GM23338 (cell line): ENCODE measurements around the gene TEX51. TPM values are rescaled to one million over a fixed set of nuclear protein-coding genes. Genes with fewer than 3 reads are reported as not detected.

Source experiments
- ATAC-seq: fragments of 200-7000 bp; cut with Tn5 transposase; 3 replicates; pipeline ENCODE4 v1.9.1; 2020
- DNase-seq: peaks from one replicate; pipeline ENCODE4 v3.0.0-alpha.2; 2015; ENCODE audit warnings: low spot score
- H2AFZ ChIP-seq: fragments of 200-600 bp; sonication (generic); 2 replicates; pipeline ENCODE4 v1.8.0; 2016; ENCODE audit warnings: antibody characterized with exemption, mild to moderate bottlenecking, moderate library complexity
- H3F3A ChIP-seq: fragments of 200-600 bp; sonication (generic); replicated peaks from 2 replicates; pipeline ENCODE4 v1.8.0; 2017; ENCODE audit warnings: antibody characterized with exemption, mixed run types, low read depth
- H3K27ac ChIP-seq: fragments of 200-600 bp; sonication (generic); 2 replicates; pipeline ENCODE4 v1.6.1; 2016; ENCODE audit warnings: low read depth
- H3K27me3 ChIP-seq: fragments of 200-600 bp; sonication (generic); 2 replicates; pipeline ENCODE4 v1.8.0; 2016; ENCODE audit warnings: mild to moderate bottlenecking, mixed run types, moderate library complexity; ENCODE audit not compliant: insufficient read depth
- H3K36me3 ChIP-seq: fragments of 200-600 bp; sonication (generic); 2 replicates; pipeline ENCODE4 v1.8.0; 2016; ENCODE audit warnings: mild to moderate bottlenecking; ENCODE audit not compliant: insufficient read depth
- H3K4me1 ChIP-seq: fragments of 200-600 bp; sonication (generic); 2 replicates; pipeline ENCODE4 v1.8.0; 2016; ENCODE audit warnings: mild to moderate bottlenecking, moderate library complexity; ENCODE audit not compliant: insufficient read depth
- H3K4me2 ChIP-seq: fragments of 200-600 bp; sonication (generic); 2 replicates; pipeline ENCODE4 v1.7.1; 2017; ENCODE audit warnings: mixed run types
- H3K4me3 ChIP-seq: fragments of 200-600 bp; sonication (generic); 2 replicates; pipeline ENCODE4 v1.6.1; 2016; ENCODE audit warnings: mixed run types
- H3K79me2 ChIP-seq: fragments of 200-600 bp; sonication (generic); replicated peaks from 2 replicates; pipeline ENCODE4 v1.8.0; 2017; ENCODE audit warnings: mild to moderate bottlenecking; ENCODE audit not compliant: insufficient read depth
- H3K9me2 ChIP-seq: fragments of 200-600 bp; sonication (generic); 2 replicates; pipeline ENCODE4 v1.8.0; 2017; ENCODE audit not compliant: insufficient read depth
- H4K20me1 ChIP-seq: fragments of 200-600 bp; sonication (generic); replicated peaks from 2 replicates; pipeline ENCODE4 v1.8.0; 2017; ENCODE audit warnings: mild to moderate bottlenecking; ENCODE audit not compliant: insufficient read depth
- H3K27ac Mint-ChIP-seq: 2 replicates; pipeline ENCODE4 v1.8.0; 2020; ENCODE audit warnings: inconsistent platforms, mild to moderate bottlenecking, moderate library complexity, mixed read lengths
- H3K27me3 Mint-ChIP-seq: 3 replicates; pipeline ENCODE4 v1.8.0; 2022; ENCODE audit warnings: low read depth, mild to moderate bottlenecking, moderate library complexity, mixed read lengths, inconsistent platforms; ENCODE audit not compliant: insufficient read depth, poor library complexity
- H3K36me3 Mint-ChIP-seq: 3 replicates; pipeline ENCODE4 v1.8.0; 2021; ENCODE audit warnings: low read depth, mild to moderate bottlenecking, inconsistent platforms, moderate library complexity, mixed read lengths
- H3K4me1 Mint-ChIP-seq: 3 replicates; pipeline ENCODE4 v1.8.0; 2020; ENCODE audit warnings: mild to moderate bottlenecking, inconsistent platforms, mixed read lengths
- H3K4me3 Mint-ChIP-seq: 3 replicates; pipeline ENCODE4 v1.8.0; 2021; ENCODE audit warnings: moderate library complexity, mild to moderate bottlenecking, inconsistent platforms, mixed read lengths
- H3K9me3 Mint-ChIP-seq: 3 replicates; pipeline ENCODE4 v1.8.0; 2020; ENCODE audit warnings: moderate library complexity, mild to moderate bottlenecking, inconsistent platforms, mixed read lengths
- CREB1 ChIP-seq: fragments of 250-450 bp; sonication (Bioruptor Pico); IDR thresholded peaks from 2 replicates; pipeline ENCODE4 v1.5.0; 2020; ENCODE audit warnings: low read depth, mild to moderate bottlenecking, moderate library complexity
- CTCF ChIP-seq, 2 experiments: fragments of 200-600 bp in 1 of 2; sonication (generic) in 1 of 2; conservative IDR thresholded peaks; 2 replicates each; pipeline versions ENCODE4 v1.5.1 to v1.6.1; 2016 to 2017; ENCODE audit warnings: antibody characterized with exemption in 2 of 2, low read depth in 2 of 2, mild to moderate bottlenecking in 2 of 2, moderate library complexity in 1 of 2
- ETS1 ChIP-seq: IDR thresholded peaks from 2 replicates; pipeline ENCODE4 v1.6.1; 2016; ENCODE audit warnings: antibody characterized with exemption
- EZH2 ChIP-seq: fragments of 200-600 bp; sonication (generic); IDR thresholded peaks from one replicate; pipeline ENCODE4 v1.8.0; 2017; ENCODE audit warnings: antibody characterized with exemption, mild to moderate bottlenecking, low read depth; ENCODE audit not compliant: unreplicated experiment
- EZH2phosphoT487 ChIP-seq: fragments of 200-600 bp; sonication (generic); IDR thresholded peaks from one replicate; pipeline ENCODE4 v1.8.1; 2018; ENCODE audit warnings: antibody characterized with exemption; ENCODE audit not compliant: unreplicated experiment
- JUNB ChIP-seq: IDR thresholded peaks from one replicate; pipeline ENCODE4 v1.6.1; 2016; ENCODE audit warnings: antibody characterized with exemption; ENCODE audit not compliant: unreplicated experiment
- NANOG ChIP-seq: IDR thresholded peaks from 2 replicates; pipeline ENCODE4 v1.6.1; 2016; ENCODE audit warnings: antibody characterized with exemption, borderline replicate concordance
- POLR2AphosphoS5 ChIP-seq: IDR thresholded peaks from 2 replicates; pipeline ENCODE4 v1.6.1; 2016; ENCODE audit warnings: antibody characterized with exemption, low read depth
- STAT1 ChIP-seq: IDR thresholded peaks from one replicate; pipeline ENCODE4 v1.6.1; 2016; ENCODE audit warnings: antibody characterized with exemption; ENCODE audit not compliant: unreplicated experiment
- ZNF114 ChIP-seq: fragments of 250-450 bp; sonication (Bioruptor Pico); IDR thresholded peaks from 2 replicates; pipeline ENCODE4 v1.5.0; 2020; ENCODE audit warnings: mild to moderate bottlenecking, moderate library complexity
- ZNF331 ChIP-seq: fragments of 250-450 bp; sonication (Bioruptor Pico); IDR thresholded peaks from 2 replicates; pipeline ENCODE4 v1.5.0; 2020; ENCODE audit warnings: low read depth, mild to moderate bottlenecking, moderate library complexity
- ZNF462 ChIP-seq: fragments of 250-450 bp; sonication (Bioruptor Pico); IDR thresholded peaks from 2 replicates; pipeline ENCODE4 v1.5.0; 2020; ENCODE audit warnings: mild to moderate bottlenecking, moderate library complexity
- polyA plus RNA-seq: library from polyadenylated mRNA; unstranded; fragments of >200 nt; fragmentation: Nextera tagmentation; extraction: Ambion mirVana; gene quantifications from 2 replicates; pipeline ENCODE4 v1.2.1, GENCODE V29; 2016
- total RNA-seq: library from RNA; depleted of rRNA; stranded (reverse); fragments of >200 nt; shearing (Covaris generic); gene quantifications from 2 replicates; pipeline ENCODE4 v1.2.3, GENCODE V29; 2014

Gene TEX51
- total and polyA plus RNA-seq, 2 experiments from 2014 or later: not detected

GRCh38 chr2:126866451-126866850 is 32.2 kb upstream of the TEX51 start (continued):
- TF ChIP-seq STAT1: no peak

- no peaks in the 10 kb centered on the region for H3F3A ChIP-seq
- H3K36me3 ChIP-seq: no peaks in the 10 kb centered on the region; the same call in 1 of the 2 replicates
- Mint-ChIP-seq H3K36me3 (peaks cover 15% of the 10 kb centered on the region), H3K4me1 (peaks cover 3% of the 10 kb centered on the region; the same call in 2 of the 3 replicates), H3K4me3 (no peak overlapping the region), H3K27me3 (peaks cover 6% of the 10 kb centered on the region), H3K9me3 (peaks cover 22% of the 10 kb centered on the region), H3K27ac (no peak overlapping the region)
- no peaks in the 10 kb centered on the region for H3K9me2 ChIP-seq
- H3K4me2 ChIP-seq: no peak overlapping the region
- H4K20me1 ChIP-seq: no peaks in the 10 kb centered on the region
- ATAC-seq (no peak), DNase-seq (no peak)
- H3K79me2 ChIP-seq: no peaks in the 10 kb centered on the region
- TF ChIP-seq EZH2 (no peak), POLR2AphosphoS5 (no peak), ZNF331 (CRISPR knock-in tag) (no peak), STAT1 (no peak), EZH2phosphoT487 (no peak), ZNF114 (CRISPR knock-in tag) (no peak)
- no peak overlapping the region for H3K27ac ChIP-seq
- H2AFZ ChIP-seq: no peak overlapping the region
- no peaks in the 10 kb centered on the region for H3K27me3 ChIP-seq
- no peak overlapping the region for H3K4me3 ChIP-seq
- H3K4me1 ChIP-seq: no peaks in the 10 kb centered on the region
Observed at GRCh38 chr2:126874961-126875360, 23.7 kb upstream of the TEX51 start.

- DNase-seq (no peak), ATAC-seq (no peak)
- Mint-ChIP-seq H3K27me3 (peaks cover 6% of the 10 kb centered on the region), H3K4me3 (no peak overlapping the region), H3K4me1 (peaks cover 3% of the 10 kb centered on the region; the same call in 2 of the 3 replicates), H3K27ac (no peak overlapping the region), H3K9me3 (peaks cover 22% of the 10 kb centered on the region), H3K36me3 (peaks cover 15% of the 10 kb centered on the region)
- Histone ChIP-seq H3K27ac (no peak overlapping the region), H3K4me1 (no peaks in the 10 kb centered on the region), H3K36me3 (no peaks in the 10 kb centered on the region; the same call in 1 of the 2 replicates), H3K4me2 (no peak overlapping the region), H4K20me1 (no peaks in the 10 kb centered on the region), H3K27me3 (no peaks in the 10 kb centered on the region), H3K4me3 (no peak overlapping the region), H2AFZ (no peak overlapping the region), H3F3A (no peaks in the 10 kb centered on the region), H3K79me2 (no peaks in the 10 kb centered on the region), H3K9me2 (no peaks in the 10 kb centered on the region)
- TF ChIP-seq ZNF331 (CRISPR knock-in tag) (no peak), CTCF (conservative IDR thresholded peaks at IDR 0.05; ENCODE audit: low read depth in 2 of 2) (no peak), ETS1 (no peak), CREB1 (CRISPR knock-in tag) (no peak), NANOG (no peak), EZH2phosphoT487 (no peak), POLR2AphosphoS5 (no peak), JUNB (no peak), EZH2 (no peak), STAT1 (no peak), ZNF462 (CRISPR knock-in tag) (no peak)
Observed at GRCh38 chr2:126876631-126877030, 22.1 kb upstream of the TEX51 start.
